ENCODE measurements around the gene GABRR1. TPM values are rescaled to one million over a fixed set of nuclear protein-coding genes. Genes with fewer than 3 reads are reported as not detected.

GABRR1 gene
- total RNA-seq, 1 donor: not detected

DNA sequence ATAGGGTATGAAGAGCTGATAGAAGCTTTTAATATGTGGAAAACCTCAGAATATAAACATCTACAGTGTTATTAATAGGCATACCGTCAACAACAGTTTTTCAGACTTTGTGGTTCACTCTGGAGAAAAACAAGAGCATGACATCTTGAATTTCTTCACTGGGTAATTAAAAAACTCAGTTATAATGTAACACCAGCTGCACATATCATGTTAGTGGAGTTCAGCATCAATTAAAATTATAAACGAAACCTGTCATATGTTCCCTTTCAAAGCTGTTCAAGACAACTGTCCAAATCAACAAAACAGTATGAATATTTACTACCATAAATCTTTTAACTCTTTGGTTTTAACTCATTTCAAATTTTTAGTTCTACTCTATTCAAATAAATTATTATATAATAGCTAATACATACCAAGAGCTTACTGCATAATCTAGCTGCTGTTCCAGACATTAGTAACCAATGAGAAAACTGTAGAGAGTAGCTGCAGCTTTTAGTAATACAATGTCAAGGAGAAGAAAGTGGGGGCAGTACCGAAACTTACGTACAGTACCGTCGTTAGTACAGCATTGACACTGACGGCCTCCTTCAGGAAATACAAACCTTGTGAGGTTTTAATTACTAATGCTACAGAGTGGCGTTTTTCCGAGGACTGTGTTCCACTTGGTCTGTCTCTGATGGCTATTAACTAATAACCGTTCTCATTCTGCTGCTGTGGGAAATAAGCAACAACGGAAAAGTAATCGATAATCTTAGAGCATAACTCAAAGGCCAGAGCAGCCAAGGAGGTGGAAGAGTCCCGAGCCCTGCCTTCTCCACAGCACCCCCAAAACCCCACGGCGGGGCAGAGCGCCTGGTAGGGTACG, 71.8 kb downstream of the GABRR1 start:
- peak overlapping the region; percentile 80 for H3K4me2 ChIP-seq (ENCODE audit: insufficient read depth, low read length)
- H2AFZ ChIP-seq (ENCODE audit: low read length): peak overlapping the region; percentile 75
- no peaks in the 10 kb centered on the region for H3K36me3 ChIP-seq (ENCODE audit: insufficient read depth, low read length)
- TF ChIP-seq, protein P1, sequence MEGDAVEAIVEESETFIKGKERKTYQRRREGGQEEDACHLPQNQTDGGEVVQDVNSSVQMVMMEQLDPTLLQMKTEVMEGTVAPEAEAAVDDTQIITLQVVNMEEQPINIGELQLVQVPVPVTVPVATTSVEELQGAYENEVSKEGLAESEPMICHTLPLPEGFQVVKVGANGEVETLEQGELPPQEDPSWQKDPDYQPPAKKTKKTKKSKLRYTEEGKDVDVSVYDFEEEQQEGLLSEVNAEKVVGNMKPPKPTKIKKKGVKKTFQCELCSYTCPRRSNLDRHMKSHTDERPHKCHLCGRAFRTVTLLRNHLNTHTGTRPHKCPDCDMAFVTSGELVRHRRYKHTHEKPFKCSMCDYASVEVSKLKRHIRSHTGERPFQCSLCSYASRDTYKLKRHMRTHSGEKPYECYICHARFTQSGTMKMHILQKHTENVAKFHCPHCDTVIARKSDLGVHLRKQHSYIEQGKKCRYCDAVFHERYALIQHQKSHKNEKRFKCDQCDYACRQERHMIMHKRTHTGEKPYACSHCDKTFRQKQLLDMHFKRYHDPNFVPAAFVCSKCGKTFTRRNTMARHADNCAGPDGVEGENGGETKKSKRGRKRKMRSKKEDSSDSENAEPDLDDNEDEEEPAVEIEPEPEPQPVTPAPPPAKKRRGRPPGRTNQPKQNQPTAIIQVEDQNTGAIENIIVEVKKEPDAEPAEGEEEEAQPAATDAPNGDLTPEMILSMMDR (IDR thresholded peaks at IDR 0.05; ENCODE audit: extremely low read depth, low read depth, low read length): no peak
- H3K9me3 ChIP-seq (ENCODE audit: low read depth, low read length): no peaks in the 10 kb centered on the region
- H3K27ac ChIP-seq (ENCODE audit: low read depth, low read length): no peak overlapping the region
- peaks cover 24% of the 10 kb centered on the region for H3K4me1 ChIP-seq (ENCODE audit: insufficient read depth, low read length)
- no peaks in the 10 kb centered on the region for H4K20me1 ChIP-seq (ENCODE audit: insufficient read depth, low read length)
- no peak for DNase-seq (ENCODE audit: insufficient read length, low spot score, missing footprints)
- no peaks in the 10 kb centered on the region for H3K79me2 ChIP-seq (ENCODE audit: insufficient read depth, low read length)
- peaks cover 23% of the 10 kb centered on the region for H3K27me3 ChIP-seq (ENCODE audit: insufficient read depth, low read length)
- peak overlapping the region; percentile 72 for H3K4me3 ChIP-seq (ENCODE audit: insufficient read depth, low read length)

DNA sequence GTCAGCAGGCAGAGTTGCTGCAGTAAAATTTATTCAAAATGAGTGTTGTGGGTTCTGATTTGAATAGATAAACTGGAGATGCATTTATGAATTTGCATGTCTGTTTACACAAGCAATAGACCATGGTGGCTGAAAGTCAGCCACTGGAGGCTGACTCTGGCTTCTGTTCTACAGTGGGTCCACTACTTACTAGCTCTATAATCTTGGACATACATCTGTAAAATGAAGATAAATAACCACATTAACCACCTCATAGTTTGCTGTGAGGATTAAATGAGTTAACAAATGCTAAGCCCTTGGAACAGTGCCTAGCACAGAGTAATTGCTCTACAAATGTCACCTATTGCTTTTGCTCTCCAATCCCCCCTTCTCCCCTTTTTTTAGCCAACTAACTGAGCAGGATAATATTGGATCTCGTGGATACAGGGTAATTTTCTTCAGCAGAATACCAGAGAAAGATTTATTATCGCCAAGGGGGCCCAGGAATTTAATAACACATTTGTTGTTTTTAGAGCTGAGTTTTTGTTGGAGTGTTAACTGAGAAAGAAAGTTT, 72.7 kb downstream of the GABRR1 start:
- no peak for DNase-seq (ENCODE audit: insufficient read length, low spot score, missing footprints)
- H4K20me1 ChIP-seq (ENCODE audit: insufficient read depth, low read length): no peaks in the 10 kb centered on the region
- H3K9me3 ChIP-seq (ENCODE audit: low read depth, low read length): no peaks in the 10 kb centered on the region
- no peak overlapping the region for H2AFZ ChIP-seq (ENCODE audit: low read length)
- no peak overlapping the region for H3K4me3 ChIP-seq (ENCODE audit: insufficient read depth, low read length)
- no peak overlapping the region for H3K4me2 ChIP-seq (ENCODE audit: insufficient read depth, low read length)
- H3K4me1 ChIP-seq (ENCODE audit: insufficient read depth, low read length): peaks cover 24% of the 10 kb centered on the region
- no peak overlapping the region for H3K27ac ChIP-seq (ENCODE audit: low read depth, low read length)
- no peaks in the 10 kb centered on the region for H3K36me3 ChIP-seq (ENCODE audit: insufficient read depth, low read length)
- H3K79me2 ChIP-seq (ENCODE audit: insufficient read depth, low read length): no peaks in the 10 kb centered on the region
- peaks cover 23% of the 10 kb centered on the region for H3K27me3 ChIP-seq (ENCODE audit: insufficient read depth, low read length)
- TF ChIP-seq, protein P1 (IDR thresholded peaks at IDR 0.05; ENCODE audit: extremely low read depth, low read depth, low read length): no peak

DNA sequence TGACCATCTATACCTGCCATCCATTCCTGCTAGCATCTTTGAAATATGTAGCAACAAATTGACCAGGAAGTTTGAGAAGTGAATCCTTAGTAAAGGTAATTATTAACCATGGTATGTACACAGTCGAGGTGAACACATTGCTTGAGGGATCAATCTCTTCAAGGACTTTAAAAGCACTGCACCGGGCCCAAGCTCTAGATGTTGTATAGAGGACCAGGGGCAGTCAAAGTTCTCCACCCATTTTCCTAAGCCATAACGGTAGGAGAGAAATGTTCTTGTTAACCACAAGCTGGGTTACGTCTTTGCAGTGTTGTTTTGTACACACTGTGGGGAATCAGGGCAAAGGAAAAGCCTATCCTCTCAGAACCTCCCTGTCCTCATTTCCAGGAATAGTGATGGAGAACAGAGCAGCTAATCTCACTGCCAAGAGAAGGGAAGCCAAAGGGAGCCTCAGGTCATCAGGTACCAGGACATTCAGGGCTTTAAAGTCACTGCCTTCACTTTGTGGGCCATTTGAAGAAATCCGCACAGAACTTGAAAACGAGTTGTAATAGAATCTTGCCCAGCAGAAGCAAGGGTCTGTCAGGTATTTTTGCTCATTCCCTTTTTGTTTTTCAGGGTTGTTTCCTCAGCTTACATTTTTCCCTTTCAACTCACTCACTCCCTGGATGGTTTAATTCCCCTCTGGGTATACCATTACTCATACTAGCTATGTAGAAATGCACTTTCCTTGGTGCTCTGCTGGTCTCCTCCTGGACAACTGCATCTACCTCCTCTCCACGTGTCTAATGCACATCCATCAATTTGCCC, 76.6 kb downstream of the GABRR1 start:
- Histone ChIP-seq H3K4me1 (ENCODE audit: insufficient read depth, low read length) (peaks cover 9% of the 10 kb centered on the region), H3K27me3 (ENCODE audit: insufficient read depth, low read length) (peaks cover 17% of the 10 kb centered on the region), H3K36me3 (ENCODE audit: insufficient read depth, low read length) (no peaks in the 10 kb centered on the region), H4K20me1 (ENCODE audit: insufficient read depth, low read length) (no peaks in the 10 kb centered on the region), H3K79me2 (ENCODE audit: insufficient read depth, low read length) (no peaks in the 10 kb centered on the region), H3K27ac (ENCODE audit: low read depth, low read length) (no peak overlapping the region), H2AFZ (ENCODE audit: low read length) (no peak overlapping the region), H3K9me3 (ENCODE audit: low read depth, low read length) (no peaks in the 10 kb centered on the region), H3K4me3 (ENCODE audit: insufficient read depth, low read length) (no peak overlapping the region), H3K4me2 (ENCODE audit: insufficient read depth, low read length) (no peak overlapping the region)
- peak; percentile 79 for DNase-seq (ENCODE audit: insufficient read length, low spot score, missing footprints)
- TF ChIP-seq, protein P1 (IDR thresholded peaks at IDR 0.05; ENCODE audit: extremely low read depth, low read depth, low read length): no peak
